Stimulated activated CD4-positive, alpha-beta T cell treated with anti-CD3 and anti-CD28 coated beads, Interleukin-12 subunit alpha, Interleukin-12 subunit beta, amount 100 ng/mL, for 24 hours (primary cell): ENCODE results near the gene TTC21A.

Source experiments
- DNase-seq, 2 experiments: peaks; one replicate each; pipeline ENCODE4 v3.0.0-alpha.2; 2020; ENCODE audit warnings: low read depth in 2 of 2

The TTC21A gene

DNA sequence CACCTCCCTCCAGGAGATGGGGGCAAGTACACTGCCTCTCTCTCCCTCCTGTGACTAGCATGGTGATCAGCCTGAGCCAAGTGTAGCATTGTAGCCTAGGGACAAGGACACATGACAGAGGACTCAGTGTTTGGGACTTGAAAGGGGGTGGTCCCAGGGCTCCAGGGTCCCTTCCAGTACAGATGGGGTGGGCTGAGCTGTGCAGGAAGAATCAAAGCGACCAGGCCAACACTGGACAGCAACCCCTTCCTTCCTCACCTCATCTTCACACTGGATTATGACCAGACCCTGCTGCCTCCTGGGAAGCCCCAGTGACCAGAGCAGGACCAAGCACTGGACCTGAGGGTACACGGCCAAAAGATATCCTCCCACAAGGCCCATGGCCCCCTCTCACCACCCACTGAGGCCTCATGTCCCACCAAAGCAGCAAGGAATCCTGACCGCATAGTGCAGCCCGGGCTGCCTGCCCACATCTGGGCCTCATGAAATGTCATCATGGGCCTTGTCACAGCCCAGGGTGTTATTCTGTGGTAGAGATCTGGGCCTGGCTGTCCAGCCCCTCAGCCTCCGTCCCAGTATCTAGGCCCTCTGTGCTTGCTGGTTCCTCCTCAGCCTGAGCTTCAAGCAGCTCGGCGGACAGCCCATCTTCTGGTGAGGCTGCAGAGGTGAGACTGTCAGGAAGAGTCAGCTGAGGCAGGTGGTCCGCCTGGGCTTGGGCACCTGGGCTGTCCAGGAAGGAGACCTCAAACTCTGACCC lies 9.6 kb upstream of the TTC21A start:
- no peak for DNase-seq

DNA sequence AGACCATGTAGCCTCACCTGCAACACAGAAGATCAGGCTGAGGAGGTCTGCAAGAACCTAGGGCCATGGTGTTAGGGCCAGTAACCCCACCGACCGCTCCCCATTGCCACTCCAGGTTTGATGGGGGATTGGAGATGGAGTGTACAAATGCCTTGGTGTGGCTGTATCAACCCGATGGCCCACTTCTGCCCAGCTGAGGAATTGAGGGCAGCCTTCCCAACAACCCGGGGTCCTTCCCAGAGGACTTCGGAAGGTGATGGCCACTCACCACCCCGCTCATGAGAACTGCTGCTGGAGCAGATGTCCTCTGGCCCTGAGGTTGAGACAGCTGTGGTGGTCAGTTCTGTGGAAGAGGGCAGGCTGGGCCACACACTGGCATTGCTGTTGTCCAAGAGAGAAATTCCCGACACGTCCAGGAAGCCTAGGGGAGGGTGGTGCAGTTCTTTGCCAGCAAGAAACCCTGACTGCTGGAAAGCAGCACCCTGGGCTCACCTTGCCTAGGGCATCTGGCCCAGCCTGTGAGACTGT lies 8.9 kb upstream of the TTC21A start:
- no peak for DNase-seq

- no peak for DNase-seq
Observed at GRCh38 chr3:39099242-39099641, 8.2 kb upstream of the TTC21A start.

DNA sequence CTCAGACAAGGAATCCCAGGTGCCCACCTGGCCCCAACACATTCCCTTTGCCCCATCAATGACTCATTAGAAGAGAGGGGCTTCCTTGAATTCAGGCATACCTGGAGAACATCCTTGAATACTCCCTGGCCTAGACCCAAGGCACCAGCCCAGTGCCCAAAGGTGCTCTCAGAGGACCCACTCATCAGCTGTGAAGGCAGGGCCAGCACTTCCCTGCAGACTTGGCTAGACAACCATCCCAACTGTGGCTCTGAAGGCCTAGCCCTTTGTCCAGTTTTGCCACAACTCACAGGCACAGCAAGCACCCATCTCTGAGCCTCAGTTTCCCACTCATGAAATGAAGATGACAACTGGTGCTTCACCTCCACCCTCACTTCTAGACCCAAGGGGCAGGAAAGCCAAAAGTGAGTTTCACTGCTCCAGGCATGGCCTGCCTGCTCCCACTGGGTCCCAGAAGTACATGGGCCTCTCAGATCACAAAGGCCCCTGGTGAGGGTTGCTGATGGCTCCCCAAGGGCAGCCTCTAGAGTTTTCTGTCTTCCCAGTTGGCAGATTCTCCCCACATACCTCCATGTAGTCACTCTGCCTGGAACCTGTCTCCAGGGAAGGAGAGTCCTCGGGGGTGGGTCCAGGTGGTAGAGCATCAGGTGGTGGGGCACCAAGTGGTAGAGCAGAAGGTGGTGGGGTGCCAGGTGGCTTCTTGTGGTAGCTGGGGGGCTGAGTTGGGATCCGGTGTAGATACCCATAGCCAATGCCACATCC lies 7.6 kb upstream of the TTC21A start:
- no peak for DNase-seq

DNA sequence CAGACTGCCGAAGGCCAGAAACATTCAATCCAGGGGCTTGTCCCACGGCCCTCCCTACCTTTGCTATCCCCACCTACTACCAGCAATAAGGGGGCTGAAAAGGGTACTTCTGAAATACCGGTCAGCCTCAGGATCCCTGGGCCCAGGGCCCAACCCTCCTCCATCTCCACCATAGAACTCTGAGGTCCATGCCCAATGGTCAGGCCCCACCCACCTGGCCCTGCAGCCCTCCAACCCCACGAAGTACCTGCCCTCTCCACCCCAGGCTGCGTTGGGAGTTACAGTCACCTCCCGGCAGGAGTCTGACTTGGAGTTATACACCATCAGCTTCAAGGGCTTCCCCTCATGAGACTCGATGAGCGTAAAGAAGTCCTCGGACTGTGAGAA lies 7.0 kb upstream of the TTC21A start:
- no peak for DNase-seq

GRCh38 chr3:39101022-39101689 lies 6.3 kb upstream of the TTC21A start:
- no peak for DNase-seq

DNA sequence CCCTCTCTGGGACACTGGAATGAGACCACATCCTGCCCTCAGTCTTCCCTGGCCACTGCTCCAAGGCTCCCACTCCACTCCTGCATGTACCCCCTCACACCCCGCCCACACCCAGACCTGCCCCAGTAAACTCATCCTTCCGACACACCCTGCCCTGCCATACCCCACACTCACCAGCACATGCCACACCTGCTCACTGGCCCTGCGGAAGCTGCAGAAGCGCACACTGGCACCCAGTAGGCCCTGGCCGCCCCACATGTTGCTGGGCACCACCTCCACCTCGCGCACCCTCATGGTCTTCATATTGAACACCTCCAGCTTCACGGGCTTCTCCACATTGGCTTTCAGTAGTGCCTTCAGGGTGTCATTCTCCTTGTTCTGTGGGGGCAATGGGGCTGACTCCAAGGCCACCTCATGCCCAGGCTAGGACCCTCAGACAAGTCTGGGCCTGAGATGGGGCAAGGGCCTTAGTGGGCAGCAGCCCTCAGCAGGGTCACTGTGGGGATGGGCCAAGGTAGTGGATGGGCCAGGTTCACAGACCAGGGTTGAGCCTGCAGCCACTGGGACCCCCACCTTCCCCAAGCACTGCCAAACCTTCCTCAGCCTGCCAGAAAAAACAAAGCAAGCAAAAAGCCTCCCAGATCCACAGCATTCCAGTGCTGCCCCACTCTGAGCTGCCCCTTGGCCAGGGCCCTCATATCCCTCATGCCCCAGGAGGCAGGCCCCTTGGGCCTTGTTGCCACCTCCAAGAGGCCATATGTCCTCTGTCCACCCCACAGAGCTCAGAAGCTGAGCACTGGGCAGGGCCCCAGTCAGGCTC lies 4.8 kb upstream of the TTC21A start:
- no peak for DNase-seq

DNA sequence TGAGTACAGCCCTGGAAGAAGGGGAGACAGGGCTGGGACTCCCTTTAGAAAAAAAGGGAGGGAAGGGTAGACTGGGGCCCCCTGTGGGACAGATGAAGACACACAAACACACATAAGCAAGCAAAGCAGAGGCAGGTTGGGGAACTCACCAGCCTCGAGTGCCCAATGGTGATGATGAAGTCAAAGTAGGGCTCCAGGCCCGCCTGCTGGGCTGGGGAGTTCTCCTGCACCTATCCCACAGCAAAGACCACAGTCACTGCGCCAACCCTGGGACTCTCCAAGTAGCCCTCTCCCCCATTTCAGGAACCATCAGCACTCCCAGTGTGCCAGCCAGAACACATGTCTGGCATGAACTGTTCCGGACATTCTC lies 4.2 kb upstream of the TTC21A start:
- DNase-seq = no peak

GRCh38 chr3:39103791-39104552 lies 3.5 kb upstream of the TTC21A start:
- DNase-seq = no peak

GRCh38 chr3:39104961-39105686 lies 2.4 kb upstream of the TTC21A start:
- no peak for DNase-seq

DNA sequence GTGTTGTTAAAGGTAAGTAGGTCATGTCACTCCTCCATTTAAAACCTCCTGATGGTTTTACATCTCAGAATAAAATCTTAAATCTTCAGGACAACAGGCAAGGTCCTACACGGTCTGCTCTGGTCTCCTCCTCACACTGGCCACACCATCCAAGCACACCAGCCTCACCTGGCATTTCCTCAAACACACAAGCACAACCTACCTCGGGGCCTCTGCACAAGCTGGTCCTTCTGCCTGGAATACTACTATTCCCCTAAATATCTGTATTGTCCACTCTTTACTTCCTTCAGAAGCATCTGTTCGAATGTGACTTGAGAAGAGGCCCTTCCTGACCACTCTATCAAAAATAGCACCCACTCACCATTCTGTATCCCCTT lies 1.8 kb upstream of the TTC21A start:
- DNase-seq = no peak

DNA sequence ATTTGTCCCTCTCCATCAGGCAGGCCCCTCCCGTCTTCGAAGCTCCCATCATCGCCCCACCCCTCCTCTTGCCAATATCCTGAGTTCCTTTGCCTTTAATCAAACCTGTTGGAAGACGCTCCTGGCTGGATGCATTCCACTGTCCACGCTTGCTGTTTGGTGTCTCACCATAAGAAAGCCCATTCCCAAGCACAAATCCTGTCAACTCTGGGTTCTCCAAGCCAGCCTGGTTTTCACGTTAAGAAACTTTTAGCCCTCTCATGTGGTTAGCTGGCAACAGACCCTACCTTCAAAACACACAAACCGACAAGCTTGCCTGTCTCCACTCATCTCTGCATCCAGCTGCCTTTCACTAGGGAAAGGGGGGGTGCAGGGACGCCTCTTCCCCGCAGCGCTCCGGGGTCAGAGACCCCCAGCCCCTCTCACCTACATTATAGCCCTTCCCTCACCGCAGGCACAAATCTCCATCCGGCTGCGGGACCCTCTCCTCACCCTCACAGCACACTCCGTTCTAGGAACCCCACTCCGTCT lies 1.1 kb upstream of the TTC21A start:
- no peak for DNase-seq

DNA sequence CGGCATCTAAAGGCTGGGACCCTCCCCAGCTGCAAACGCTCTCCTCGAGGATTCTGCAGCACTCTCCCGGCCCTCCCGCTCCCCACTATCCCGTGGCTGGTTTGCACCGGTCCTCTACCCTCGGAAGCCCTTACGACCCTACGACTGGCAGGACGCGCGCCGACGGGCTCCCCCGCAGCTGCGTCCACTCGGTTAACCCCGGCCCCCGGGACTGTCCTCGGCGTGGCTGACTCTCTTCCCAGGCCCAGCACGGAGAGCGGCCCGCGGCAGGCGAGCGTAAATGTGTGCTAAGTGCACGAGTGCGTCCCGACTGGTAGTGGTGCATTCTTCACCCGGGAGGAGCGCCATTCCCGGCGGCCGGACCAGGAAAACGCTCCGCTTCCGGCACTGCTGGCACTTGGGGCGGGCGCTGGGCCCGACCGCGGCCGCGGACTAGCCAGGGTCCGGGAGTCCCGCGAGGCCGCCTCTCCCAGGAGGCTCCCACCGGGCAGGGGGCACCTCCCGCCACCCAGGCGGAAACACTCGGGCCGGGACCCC lies 561 bp upstream of the TTC21A start:
- no peak for DNase-seq

GRCh38 chr3:39108200-39108710 lies 775 bp downstream of the TTC21A start:
- DNase-seq = no peak

GRCh38 chr3:39109086-39109485 lies 1.6 kb downstream of the TTC21A start:
- no peak for DNase-seq

- DNase-seq = no peak
Observed at GRCh38 chr3:39110041-39110639, 2.7 kb downstream of the TTC21A start.

GRCh38 chr3:39112113-39112512 lies 4.6 kb downstream of the TTC21A start:
- DNase-seq = no peak

- DNase-seq = no peak
Observed at GRCh38 chr3:39112535-39112934, 5.1 kb downstream of the TTC21A start.

DNA sequence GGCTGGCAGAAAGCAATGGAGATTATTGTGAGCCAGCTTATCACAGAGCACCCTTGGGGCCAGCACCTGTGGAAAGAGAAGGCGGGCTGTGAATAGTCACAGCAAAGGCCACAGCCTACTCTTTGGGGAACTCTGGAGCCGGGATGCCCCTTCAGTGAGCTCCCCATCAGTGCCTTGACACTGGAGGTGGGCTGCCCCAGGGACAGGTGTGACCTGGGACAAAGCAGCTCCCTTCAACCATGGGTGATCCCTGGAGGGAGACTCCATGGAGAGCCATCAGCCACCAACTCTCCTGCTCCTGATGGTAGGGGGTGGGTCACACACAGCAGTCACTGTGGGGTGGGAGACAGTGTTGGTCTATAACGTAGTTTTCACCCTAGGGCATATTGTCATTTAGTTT lies 5.8 kb downstream of the TTC21A start:
- no peak for DNase-seq
